T-cell (primary cell): ENCODE measurements around the gene MFGE8. TPM values are rescaled to one million over a fixed set of nuclear protein-coding genes. Genes with fewer than 3 reads are reported as not detected.

Experiments
- ATAC-seq, 4 experiments: fragments of 200-7000 bp in 3 of 4; fragments of 150-1000 bp in 1 of 4; cut with Tn5 transposase; replicated peaks in 1 of 4; 1 replicate in 3 of 4; 2 replicates in 1 of 4; pipeline ENCODE4 v1.10.0; 2021; ENCODE audit warnings: moderate library complexity in 3 of 4, mild to moderate bottlenecking in 2 of 4, moderate number of reproducible peaks in 1 of 4
- CTCF ChIA-PET, 2 donors: fragments of 300-600 bp; sonication (Branson Sonifier 250); formaldehyde crosslinking; loops; one replicate each; lab custom pipeline; 2022; ENCODE audit warnings: antibody characterized with exemption in 2 of 2; lab: Charles Lee
- POLR2A ChIA-PET, 2 donors: fragments of 300-600 bp; sonication (Branson Sonifier 250); formaldehyde crosslinking; loops; one replicate each; lab custom pipeline; 2022; ENCODE audit warnings: antibody characterized with exemption in 2 of 2; lab: Charles Lee
- DNase-seq, 35 experiments: peaks; one replicate each; pipeline versions ENCODE4 v3.0.0 to v3.0.0-alpha.2; 2013 to 2023
- H3K27ac ChIP-seq: one replicate; pipeline ENCODE4 v1.5.1; 2013; ENCODE audit warnings: low read length
- H3K27me3 ChIP-seq, 2 experiments: replicated peaks in 1 of 2; 1 replicate in 1 of 2; 2 replicates in 1 of 2; pipeline versions ENCODE4 v1.6.1 to v1.7.0; 2013; ENCODE audit warnings: low read length in 1 of 2, mixed read lengths in 1 of 2; ENCODE audit not compliant: control insufficient read depth in 2 of 2, insufficient read depth in 2 of 2; ENCODE audit errors: extremely low read depth in 1 of 2
- H3K36me3 ChIP-seq, 2 donors: 1 replicate in 1 of 2; 2 replicates in 1 of 2; pipeline versions ENCODE4 v1.6.1 to v1.7.0; 2013; ENCODE audit warnings: low read length in 1 of 2; ENCODE audit not compliant: control insufficient read depth in 2 of 2, insufficient read depth in 1 of 2; ENCODE audit errors: extremely low read depth in 1 of 2
- H3K4me1 ChIP-seq, 2 experiments: 1 replicate in 1 of 2; 2 replicates in 1 of 2; pipeline versions ENCODE4 v1.6.1 to v1.7.0; 2013; ENCODE audit warnings: low read length in 2 of 2, mixed read lengths in 1 of 2; ENCODE audit not compliant: insufficient read depth in 2 of 2, control insufficient read depth in 1 of 2; ENCODE audit errors: extremely low read depth in 1 of 2
- H3K4me3 ChIP-seq, 2 donors: 1 replicate in 1 of 2; 2 replicates in 1 of 2; pipeline versions ENCODE4 v1.5.1 to v1.7.0; 2013; ENCODE audit warnings: mild to moderate bottlenecking in 2 of 2, low read length in 1 of 2, moderate library complexity in 1 of 2; ENCODE audit not compliant: control insufficient read depth in 1 of 2; ENCODE audit errors: extremely low read depth in 1 of 2
- H3K9me3 ChIP-seq: 2 replicates; pipeline ENCODE4 v1.7.0; 2013
- H3K27ac Mint-ChIP-seq, 2 donors: one replicate each; pipeline ENCODE4 v1.8.0; 2020 to 2021; ENCODE audit warnings: mild to moderate bottlenecking in 2 of 2, mixed read lengths in 2 of 2
- H3K27me3 Mint-ChIP-seq, 2 donors: one replicate each; pipeline ENCODE4 v1.8.0; 2021 to 2022; ENCODE audit warnings: mixed read lengths in 2 of 2
- H3K36me3 Mint-ChIP-seq: one replicate; pipeline ENCODE4 v1.8.0; 2021; ENCODE audit warnings: mixed read lengths
- H3K4me1 Mint-ChIP-seq, 3 donors: one replicate each; pipeline ENCODE4 v1.8.0; 2020 to 2022; ENCODE audit warnings: mixed read lengths in 3 of 3, mild to moderate bottlenecking in 1 of 3
- H3K4me3 Mint-ChIP-seq, 3 donors: one replicate each; pipeline ENCODE4 v1.8.0; 2020 to 2022; ENCODE audit warnings: mild to moderate bottlenecking in 3 of 3, mixed read lengths in 3 of 3, moderate library complexity in 3 of 3
- H3K9me3 Mint-ChIP-seq, 3 donors: one replicate each; pipeline ENCODE4 v1.8.0; 2020 to 2022; ENCODE audit warnings: mixed read lengths in 3 of 3
- WGBS: methylation state at CpG from one replicate; pipeline ENCODE4 v1.1.5; 2013; ENCODE audit warnings: missing lambda C conversion rate; ENCODE audit not compliant: insufficient coverage; 5-methylcytosine and 5-hydroxymethylcytosine counted together
- total RNA-seq, 35 experiments: library from RNA in 6 of 35; stranded (reverse) in 6 of 35; fragments of 120-200 nt in 1 of 35; gene quantifications; one replicate each; pipeline versions ENCODE4 v1.2.1 to v1.2.4 and lab custom pipeline; 2013 to 2026

MFGE8 gene
- 100 to 1,000 TPM in 2 of 5 donors, 10 to 100 TPM in 3; 75.4 to 132 (median 99.5) TPM for total RNA-seq
- 29.1 TPM for total RNA-seq (2013)
- total RNA-seq (lab: John Stamatoyannopoulos, UW) = 1.3 to 75.2 (median 27.9) reads per million in 29 experiments

- Histone ChIP-seq H3K4me3 (peak within 1 kb of the TSS; percentile 75), H3K4me1 (peaks cover 5 to 20% of the 10 kb centered on the region in 2 experiments), H3K27me3 (peaks cover 0 to 5% of the 10 kb centered on the region in 2 experiments), H3K36me3 (peaks cover 0 to 8% of the 10 kb centered on the region in 2 donors), H3K9me3 (no peaks in the 10 kb centered on the region), H3K27ac (peak within 1 kb of the TSS; percentile 43)
- peak; percentile 92 to 95 (median 94) for ATAC-seq
- H3K4me3 Mint-ChIP-seq = peak within 1 kb of the TSS; percentile 88 to 99 (median 97)
- WGBS = under 1% methylated on average over 43 of the region's 67 CpGs
- peaks cover 0 to 4% of the 10 kb centered on the region in 2 donors for H3K27me3 Mint-ChIP-seq
- peak within 1 kb of the TSS; percentile 87 to 91 for H3K27ac Mint-ChIP-seq
- ChIA-PET CTCF (no interaction called here), POLR2A (no interaction called here)
- DNase-seq = peak; percentile 30 to 80 (median 65)
- H3K9me3 Mint-ChIP-seq = no peaks in the 10 kb centered on the region
- H3K4me1 Mint-ChIP-seq = peaks cover 25 to 39% (median 32%) of the 10 kb centered on the region in 3 donors
- peaks cover 6% of the 10 kb centered on the region for H3K36me3 Mint-ChIP-seq
Observed at GRCh38 chr15:88913017-88913849, at the start of gene MFGE8. Gene MFGE8 (minus strand): TSS chr15:88913379. CDS start chr15:88913319, 60 bp downstream.

- ATAC-seq = no peak
- DNase-seq = no peak
- H3K27ac Mint-ChIP-seq = no peak overlapping the region
- no peaks in the 10 kb centered on the region for H3K36me3 Mint-ChIP-seq
- Histone ChIP-seq H3K9me3 (no peaks in the 10 kb centered on the region), H3K4me3 (no peak overlapping the region), H3K27ac (no peak overlapping the region), H3K36me3 (no peaks in the 10 kb centered on the region), H3K27me3 (peaks cover 0 to 6% of the 10 kb centered on the region in 2 experiments), H3K4me1 (no peaks in the 10 kb centered on the region)
- no CpG with 5 or more reads among the region's 3 CpGs for WGBS
- CTCF ChIA-PET = no interaction called here
- H3K9me3 Mint-ChIP-seq = peaks cover 0 to 10% (median 7%) of the 10 kb centered on the region in 3 donors
- no peaks in the 10 kb centered on the region for H3K27me3 Mint-ChIP-seq
- no peak overlapping the region for H3K4me3 Mint-ChIP-seq
- no peaks in the 10 kb centered on the region for H3K4me1 Mint-ChIP-seq
- POLR2A ChIA-PET = no interaction called here
Observed at GRCh38 chr15:88959445-88959844, 46.3 kb upstream of the MFGE8 start.

- Histone ChIP-seq H3K27ac (no peak overlapping the region), H3K27me3 (peaks cover 0 to 9% of the 10 kb centered on the region in 2 experiments), H3K36me3 (no peaks in the 10 kb centered on the region), H3K9me3 (no peaks in the 10 kb centered on the region), H3K4me3 (no peak overlapping the region), H3K4me1 (no peaks in the 10 kb centered on the region)
- Mint-ChIP-seq H3K36me3 (no peaks in the 10 kb centered on the region), H3K4me1 (no peaks in the 10 kb centered on the region), H3K27me3 (peaks cover 0 to 2% of the 10 kb centered on the region in 2 donors), H3K9me3 (no peaks in the 10 kb centered on the region), H3K4me3 (no peak overlapping the region), H3K27ac (no peak overlapping the region)
- 92% methylated on average over 1 of the region's 1 CpG for WGBS
- CTCF ChIA-PET = no interaction called here
- POLR2A ChIA-PET = no interaction called here
- DNase-seq = no peak
- no peak for ATAC-seq
Observed at GRCh38 chr15:88956906-88957305, 43.7 kb upstream of the MFGE8 start.

- ATAC-seq = no peak
- Mint-ChIP-seq H3K9me3 (no peaks in the 10 kb centered on the region), H3K27me3 (peaks cover 0 to 6% of the 10 kb centered on the region in 2 donors), H3K36me3 (no peaks in the 10 kb centered on the region), H3K4me3 (no peak overlapping the region), H3K4me1 (no peaks in the 10 kb centered on the region), H3K27ac (no peak overlapping the region)
- POLR2A ChIA-PET = no interaction called here
- Histone ChIP-seq H3K9me3 (no peaks in the 10 kb centered on the region), H3K27ac (no peak overlapping the region), H3K4me3 (no peak overlapping the region), H3K4me1 (no peaks in the 10 kb centered on the region), H3K36me3 (no peaks in the 10 kb centered on the region), H3K27me3 (peaks cover 0 to 9% of the 10 kb centered on the region in 2 experiments)
- 83% methylated on average over 4 of the region's 7 CpGs for WGBS
- CTCF ChIA-PET = interaction anchor here (0.6 to 0.7 kb wide), 2 partner anchors 60 to 135 kb away, joined by 3 to 7 read pairs; no protein-coding TSS in a partner anchor
- DNase-seq = no peak
Observed at GRCh38 chr15:88956263-88956662, 43.1 kb upstream of the MFGE8 start.

- Histone ChIP-seq H3K36me3 (no peaks in the 10 kb centered on the region), H3K27ac (no peak overlapping the region), H3K4me3 (no peak overlapping the region), H3K4me1 (no peaks in the 10 kb centered on the region), H3K9me3 (no peaks in the 10 kb centered on the region), H3K27me3 (peaks cover 0 to 6% of the 10 kb centered on the region in 2 experiments)
- DNase-seq = no peak
- ChIA-PET CTCF (no interaction called here), POLR2A (no interaction called here)
- H3K9me3 Mint-ChIP-seq = no peaks in the 10 kb centered on the region
- 89% methylated on average over 10 of the region's 15 CpGs for WGBS
- no peaks in the 10 kb centered on the region for H3K4me1 Mint-ChIP-seq
- H3K27me3 Mint-ChIP-seq = peaks cover 0 to 6% of the 10 kb centered on the region in 2 donors
- no peak overlapping the region for H3K4me3 Mint-ChIP-seq
- no peaks in the 10 kb centered on the region for H3K36me3 Mint-ChIP-seq
- no peak for ATAC-seq
- no peak overlapping the region for H3K27ac Mint-ChIP-seq
Observed at GRCh38 chr15:88954431-88955277, 41.5 kb upstream of the MFGE8 start.

GRCh38 chr15:88950600-88951160 is 37.5 kb upstream of the MFGE8 start:
- no peaks in the 10 kb centered on the region for H3K4me1 Mint-ChIP-seq
- no peak for DNase-seq
- Histone ChIP-seq H3K27ac (no peak overlapping the region), H3K36me3 (no peaks in the 10 kb centered on the region), H3K27me3 (peaks cover 0 to 6% of the 10 kb centered on the region in 2 experiments), H3K4me3 (no peak overlapping the region), H3K9me3 (no peaks in the 10 kb centered on the region), H3K4me1 (no peaks in the 10 kb centered on the region)
- no peak overlapping the region for H3K4me3 Mint-ChIP-seq
- POLR2A ChIA-PET = no interaction called here
- no peak overlapping the region for H3K27ac Mint-ChIP-seq
- WGBS = 85% methylated on average over 4 of the region's 6 CpGs
- no peaks in the 10 kb centered on the region for H3K36me3 Mint-ChIP-seq
- H3K27me3 Mint-ChIP-seq = peaks cover 0 to 6% of the 10 kb centered on the region in 2 donors
- CTCF ChIA-PET = no interaction called here
- ATAC-seq = no peak
- no peaks in the 10 kb centered on the region for H3K9me3 Mint-ChIP-seq
